NCI-H187 (cell line): ENCODE measurements around the gene LNPK.
"Not testable (repeated sequence)": the region's sequence is repeated elsewhere in the genome, so short reads cannot be mapped to it uniquely, and the experiment has no call there.

Experiments used
- DNase-seq, 2 experiments: peaks; one replicate each; lab custom pipeline; 2025; lab: John Stamatoyannopoulos, UW

The LNPK gene

DNA sequence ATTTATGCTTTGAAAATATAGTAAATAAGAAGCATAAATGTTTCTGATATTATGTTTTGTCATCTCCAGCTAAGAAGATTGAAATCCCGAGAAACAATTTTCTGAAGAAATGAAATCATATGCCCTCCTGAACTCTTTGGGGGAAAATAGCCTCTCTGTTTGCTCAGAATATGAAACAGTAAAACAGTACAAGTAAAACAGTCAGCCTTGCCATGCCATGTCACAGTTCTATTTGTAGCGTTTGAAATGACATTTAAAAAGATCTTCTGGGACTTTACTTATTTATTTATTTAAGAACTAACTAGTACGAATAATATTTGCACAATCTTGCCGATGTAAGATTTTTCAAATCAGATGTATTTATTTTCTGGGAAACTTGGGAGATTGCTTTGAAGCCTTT, 98.0 kb downstream of the LNPK start:
- DNase-seq = no peak

DNA sequence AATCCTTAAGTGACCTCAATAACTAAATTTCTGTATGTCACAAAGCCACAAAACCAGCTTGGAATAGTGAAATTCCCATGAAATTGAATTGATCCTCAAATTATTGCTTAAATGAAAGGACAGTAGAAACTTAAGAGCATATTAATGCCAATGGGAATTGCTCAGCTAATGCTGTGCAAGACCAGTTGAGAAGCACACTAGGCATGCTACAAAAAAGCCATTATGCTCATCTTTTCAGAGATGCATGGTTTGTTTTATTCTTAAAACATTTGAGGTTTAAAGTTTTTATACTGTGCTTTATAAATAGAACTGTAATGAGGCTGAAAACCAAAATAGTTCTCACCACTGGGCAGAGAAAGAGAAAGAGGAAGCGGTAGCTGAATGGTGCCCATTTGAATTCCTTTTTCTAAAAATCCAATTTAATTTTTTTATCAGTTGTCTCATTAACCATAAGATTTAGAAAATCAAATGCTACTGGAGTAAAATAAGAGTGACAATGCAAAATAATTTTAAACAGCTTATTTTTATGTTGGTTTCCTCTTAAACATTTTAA, 98.6 kb downstream of the LNPK start:
- no peak for DNase-seq

DNA sequence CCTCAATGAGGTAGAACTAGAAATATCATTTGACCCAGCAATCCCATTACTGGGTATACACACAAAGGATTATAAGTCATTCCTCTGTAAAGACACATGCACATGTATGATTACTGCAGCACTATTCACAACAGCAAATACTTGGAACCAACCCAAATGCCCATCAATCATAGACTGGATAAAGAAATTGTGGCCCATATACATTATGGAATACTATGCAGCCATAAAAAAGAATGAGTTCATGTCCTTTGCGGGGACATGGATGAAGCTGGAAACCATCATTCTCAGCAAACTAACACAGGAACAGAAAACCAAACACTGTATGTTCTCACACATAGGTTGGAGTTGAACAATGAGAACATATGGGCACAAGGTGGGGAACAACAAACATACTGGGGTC, 106.1 kb downstream of the LNPK start:
- not testable (repeated sequence) for DNase-seq

DNA sequence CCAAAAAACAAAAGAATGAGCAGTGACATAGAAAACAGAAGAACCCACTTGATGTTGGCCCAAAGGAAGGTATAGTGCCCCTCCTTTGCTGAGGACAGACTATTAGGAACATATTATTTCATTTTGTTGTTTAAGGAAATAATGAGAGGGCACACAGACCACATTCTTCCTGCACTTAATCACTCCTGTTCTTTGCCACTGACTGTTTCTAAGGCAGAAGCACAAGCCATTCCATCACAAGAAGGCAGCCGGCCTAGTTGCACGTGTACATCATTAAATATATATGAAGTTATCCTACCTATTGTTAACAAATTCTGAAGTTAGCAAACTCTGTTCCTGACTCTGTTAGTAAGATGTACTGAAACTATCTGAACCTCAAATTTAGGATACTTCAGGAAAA, 110.0 kb downstream of the LNPK start:
- DNase-seq = no peak

DNA sequence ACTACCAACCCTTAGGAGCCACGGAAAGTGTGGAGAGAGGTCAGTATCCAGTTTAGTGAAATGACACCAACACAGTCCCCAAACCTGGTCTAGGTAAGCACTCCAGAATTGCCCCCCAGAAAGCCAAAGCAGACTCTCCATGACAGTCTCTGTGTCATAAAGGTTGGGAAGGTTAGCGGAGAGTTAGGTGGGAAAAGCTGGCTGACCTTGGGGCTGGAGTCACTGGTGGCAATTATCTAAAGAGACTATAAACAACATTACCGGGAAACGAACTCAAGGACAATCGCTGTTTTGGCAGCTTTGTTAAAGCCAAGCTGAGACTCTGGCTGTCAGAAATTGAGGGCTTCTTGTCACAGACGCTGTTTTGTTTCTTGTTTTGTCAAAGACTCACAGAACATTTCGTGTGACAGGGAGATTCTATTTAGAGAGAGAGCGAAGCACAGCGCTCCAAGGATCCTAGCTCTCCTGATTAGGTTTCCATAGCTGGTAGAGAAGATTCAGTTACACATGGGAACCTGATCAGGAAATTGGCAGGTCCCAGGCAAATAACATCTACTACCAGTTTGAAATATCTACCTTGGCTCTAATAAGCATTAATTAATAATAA, 111.3 kb downstream of the LNPK start:
- DNase-seq = no peak

DNA sequence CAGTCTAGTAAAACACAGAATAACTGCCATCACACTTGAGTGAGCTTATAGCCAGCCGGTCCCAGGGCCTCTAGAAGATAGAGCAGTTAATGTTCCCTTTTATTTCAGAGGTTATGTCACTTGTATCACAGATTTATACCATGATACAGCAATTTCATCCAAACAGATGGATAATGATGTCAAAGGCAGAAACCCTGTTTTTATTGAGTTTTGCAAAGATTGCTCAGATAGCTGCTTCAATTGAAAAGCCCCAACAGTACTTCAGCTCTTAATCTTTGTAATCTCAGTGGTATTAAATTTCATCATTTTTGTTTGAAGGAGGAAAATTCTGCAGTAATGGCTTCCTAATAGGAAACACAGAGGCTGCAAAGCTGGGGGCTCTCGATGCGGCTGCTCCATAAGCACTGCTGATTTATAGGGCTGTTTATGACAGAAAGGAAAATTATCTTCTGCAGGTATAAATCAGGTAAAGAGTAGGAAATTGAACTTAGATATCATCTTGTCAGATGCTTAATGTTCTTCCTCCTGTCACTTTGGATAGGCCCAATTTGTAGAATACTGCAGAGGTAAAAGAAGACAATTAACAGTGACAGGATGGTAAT, 112.3 kb downstream of the LNPK start:
- DNase-seq = no peak

DNA sequence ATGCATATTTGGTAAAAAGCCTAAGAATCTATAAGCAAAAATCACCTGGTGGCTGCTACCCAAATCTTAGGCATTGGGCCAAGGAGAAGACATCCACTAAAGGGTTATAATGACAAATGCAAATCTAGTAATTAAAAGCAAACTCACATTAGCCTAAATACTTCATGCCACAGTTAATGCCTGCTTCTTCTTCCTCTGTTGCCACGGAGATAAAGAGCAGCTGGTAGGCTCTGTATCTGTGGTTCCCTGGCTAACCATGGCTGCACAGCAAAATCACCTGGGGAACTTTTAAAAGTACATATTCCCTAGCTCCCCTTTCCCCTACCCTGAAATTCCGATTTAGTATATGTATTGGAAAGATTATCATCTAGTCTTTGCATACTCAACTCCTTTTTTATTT, 114.3 kb downstream of the LNPK start:
- DNase-seq = no peak

DNA sequence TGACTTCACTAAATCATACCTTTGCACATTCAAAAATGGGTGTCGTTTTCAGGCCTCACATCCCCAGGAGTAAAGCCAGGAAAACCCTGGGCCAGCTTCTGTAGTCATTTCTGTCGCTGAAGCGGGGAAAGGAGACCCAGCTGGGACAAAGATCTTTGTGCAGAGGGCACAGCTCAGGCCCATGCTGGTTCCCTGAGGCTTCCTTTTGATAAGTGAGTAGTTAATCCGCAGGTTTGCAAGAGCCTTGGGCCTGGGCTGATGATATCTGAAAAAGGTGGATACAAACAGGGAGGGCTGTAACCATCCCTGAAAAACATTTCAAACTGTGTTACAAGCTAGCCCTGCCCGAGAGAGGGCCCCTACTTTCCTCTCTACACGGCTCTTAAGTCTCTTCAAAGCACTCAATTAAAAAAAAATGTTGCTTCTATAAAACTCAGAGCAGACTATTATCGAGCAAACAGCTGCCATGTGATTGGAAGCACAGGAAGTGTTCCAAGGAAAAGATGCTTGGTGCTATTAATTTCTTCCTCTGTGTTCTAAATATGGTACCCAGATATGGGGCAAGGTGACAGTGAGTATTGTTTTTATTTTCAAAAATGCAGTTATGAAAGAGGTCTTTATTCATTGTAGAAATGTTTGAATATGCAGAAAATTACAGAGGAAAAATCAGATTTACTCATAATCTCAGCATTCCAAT, 117.2 kb downstream of the LNPK start:
- DNase-seq = no peak

DNA sequence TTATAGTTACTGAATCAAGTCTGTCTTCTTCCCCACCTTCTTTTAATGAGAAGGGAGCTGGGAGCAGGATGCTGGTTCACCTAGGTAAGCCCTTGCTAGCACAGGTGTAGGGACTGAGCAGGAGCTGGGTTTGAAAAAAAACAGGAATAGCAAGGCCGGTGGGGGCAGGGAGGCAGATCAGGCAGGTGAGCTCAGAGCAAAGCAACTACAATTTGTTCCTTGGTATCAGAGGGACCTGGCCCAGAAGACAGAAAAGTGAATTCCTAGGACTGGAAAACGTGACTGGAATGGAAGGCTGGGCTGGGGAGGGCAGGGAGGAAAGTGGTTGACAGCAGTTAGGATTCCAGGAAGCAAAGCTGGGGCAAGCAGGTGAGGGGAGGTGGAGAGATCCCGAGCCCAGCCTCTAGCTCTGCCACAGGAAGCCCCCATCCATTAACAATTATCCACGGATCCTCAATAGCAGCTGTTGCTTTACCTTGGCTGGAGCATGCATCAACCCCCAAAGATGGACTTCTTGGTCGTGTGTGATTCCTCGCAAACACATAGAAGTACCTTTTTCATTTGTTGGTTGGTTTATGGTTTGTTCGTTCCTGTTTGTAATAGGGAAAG, 118.4 kb downstream of the LNPK start:
- DNase-seq = no peak

DNA sequence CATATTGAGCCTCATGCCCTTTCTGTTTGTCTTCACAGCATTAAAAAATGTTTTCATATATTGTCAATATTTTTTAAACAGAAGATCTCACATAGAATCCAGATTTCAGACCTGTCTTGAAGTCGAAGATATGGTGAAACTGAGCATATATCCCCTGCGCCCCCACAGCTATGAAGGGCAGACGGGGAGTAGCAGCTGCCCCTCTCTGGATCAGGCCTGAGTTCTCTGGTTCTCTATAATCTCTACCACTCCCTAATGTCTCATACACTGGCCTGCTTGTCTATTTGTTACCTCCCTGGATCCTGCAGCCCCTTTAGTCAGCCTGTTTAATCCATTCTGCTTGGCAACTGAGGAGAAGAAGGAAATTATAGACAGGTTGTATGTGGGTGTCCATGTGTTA, 122.4 kb downstream of the LNPK start:
- no peak for DNase-seq

DNA sequence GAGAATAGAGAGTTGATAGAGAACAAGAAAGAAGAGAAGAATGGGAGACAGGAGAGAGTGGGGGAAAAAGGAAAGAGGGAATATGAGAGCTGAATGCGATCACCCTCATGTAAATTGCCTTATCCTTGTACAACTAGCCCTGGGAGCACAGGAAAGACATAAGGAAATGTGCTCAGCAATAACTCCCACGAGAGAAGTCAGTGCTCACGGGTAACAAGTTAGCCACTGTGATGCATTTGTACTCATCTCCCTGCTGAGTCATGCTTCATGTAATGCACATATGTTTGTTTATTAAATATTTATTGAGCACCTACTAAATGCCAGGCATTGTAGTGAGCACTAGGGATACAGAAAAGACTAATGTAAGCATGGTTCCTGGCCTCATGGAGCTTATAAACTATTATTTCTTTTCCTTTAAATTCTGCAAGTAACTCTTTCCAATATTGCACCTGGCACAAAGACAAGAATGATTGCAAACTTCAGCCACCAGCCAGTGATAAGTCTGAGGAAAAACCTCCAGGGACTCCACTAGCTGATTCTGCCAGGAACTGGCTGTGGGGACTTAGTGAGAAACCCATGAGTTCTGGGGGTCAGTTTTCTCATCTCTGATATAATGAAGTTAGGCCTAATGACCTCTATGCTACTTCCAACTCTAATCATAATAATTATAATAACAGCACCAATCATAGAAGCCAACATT, 124.1 kb downstream of the LNPK start:
- DNase-seq = no peak

DNA sequence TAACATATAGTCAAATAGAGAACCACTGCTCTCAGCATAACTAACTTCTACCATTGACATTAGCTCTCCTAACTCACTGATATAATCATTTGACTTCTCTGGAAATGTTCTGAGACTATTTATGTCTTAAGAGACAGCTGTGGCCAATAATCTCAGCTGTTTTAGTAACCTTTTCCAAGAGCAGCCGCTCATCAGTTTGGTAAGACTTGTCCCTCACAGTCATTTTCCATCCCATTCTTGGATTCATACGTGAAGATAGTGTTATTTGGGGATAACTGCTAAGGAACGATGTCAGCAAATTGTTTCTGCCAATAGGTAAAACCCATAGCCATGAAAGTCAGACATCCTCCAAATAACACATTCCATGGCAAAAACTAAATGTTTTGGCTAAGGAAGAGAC, 127.8 kb downstream of the LNPK start:
- DNase-seq = no peak
